Measurements from ENCODE around the gene SHISA9.

SHISA9 gene

DNA sequence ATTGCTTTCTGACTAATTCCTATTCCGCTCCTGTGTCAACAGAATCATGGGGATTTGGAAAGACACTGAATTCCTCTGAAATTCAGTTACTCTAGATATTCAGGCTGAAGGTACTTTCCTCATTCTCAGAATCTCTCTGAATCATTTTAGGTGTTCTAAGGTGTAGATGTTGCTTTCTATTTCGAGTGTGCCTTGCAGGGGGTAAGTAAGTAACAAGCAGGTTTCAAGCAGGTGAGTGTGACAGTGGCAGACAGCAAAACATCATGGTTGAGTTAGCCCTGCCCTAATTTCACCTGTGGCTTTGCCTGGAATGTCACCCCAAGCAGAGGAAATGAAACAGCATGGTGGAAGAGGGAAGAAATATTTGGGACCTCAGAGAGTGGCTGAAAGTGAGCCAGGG lies 75.1 kb downstream of the SHISA9 start:
- H3K36me3 ChIP-seq (replicated peaks; ENCODE audit: low read depth, low read length): no peaks in the 10 kb centered on the region
- H3K27me3 ChIP-seq (ENCODE audit: low read depth, low read length): no peaks in the 10 kb centered on the region
- H3K4me2 ChIP-seq (ENCODE audit: low read length): no peak overlapping the region
- no peak overlapping the region for H3K4me3 ChIP-seq (ENCODE audit: low read length)
- no peak overlapping the region for H3K9ac ChIP-seq (ENCODE audit: low read length)
- no peaks in the 10 kb centered on the region for H4K20me1 ChIP-seq (ENCODE audit: insufficient read depth, low read length)
- no peaks in the 10 kb centered on the region for H3K4me1 ChIP-seq (ENCODE audit: low read length)
- H2AFZ ChIP-seq (ENCODE audit: low read depth, low read length): no peak overlapping the region
- no peaks in the 10 kb centered on the region for H3K79me2 ChIP-seq (ENCODE audit: low read length)
- no peaks in the 10 kb centered on the region for H3K9me3 ChIP-seq (ENCODE audit: insufficient read depth, low read length)
- TF ChIP-seq EZH2phosphoT487 (IDR thresholded peaks at IDR 0.05; ENCODE audit: low read depth): no peak
- TF ChIP-seq, protein P1, sequence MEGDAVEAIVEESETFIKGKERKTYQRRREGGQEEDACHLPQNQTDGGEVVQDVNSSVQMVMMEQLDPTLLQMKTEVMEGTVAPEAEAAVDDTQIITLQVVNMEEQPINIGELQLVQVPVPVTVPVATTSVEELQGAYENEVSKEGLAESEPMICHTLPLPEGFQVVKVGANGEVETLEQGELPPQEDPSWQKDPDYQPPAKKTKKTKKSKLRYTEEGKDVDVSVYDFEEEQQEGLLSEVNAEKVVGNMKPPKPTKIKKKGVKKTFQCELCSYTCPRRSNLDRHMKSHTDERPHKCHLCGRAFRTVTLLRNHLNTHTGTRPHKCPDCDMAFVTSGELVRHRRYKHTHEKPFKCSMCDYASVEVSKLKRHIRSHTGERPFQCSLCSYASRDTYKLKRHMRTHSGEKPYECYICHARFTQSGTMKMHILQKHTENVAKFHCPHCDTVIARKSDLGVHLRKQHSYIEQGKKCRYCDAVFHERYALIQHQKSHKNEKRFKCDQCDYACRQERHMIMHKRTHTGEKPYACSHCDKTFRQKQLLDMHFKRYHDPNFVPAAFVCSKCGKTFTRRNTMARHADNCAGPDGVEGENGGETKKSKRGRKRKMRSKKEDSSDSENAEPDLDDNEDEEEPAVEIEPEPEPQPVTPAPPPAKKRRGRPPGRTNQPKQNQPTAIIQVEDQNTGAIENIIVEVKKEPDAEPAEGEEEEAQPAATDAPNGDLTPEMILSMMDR (IDR thresholded peaks at IDR 0.05; ENCODE audit: low read depth, low read length): no peak
- H3K27ac ChIP-seq (ENCODE audit: low read length): no peak overlapping the region

DNA sequence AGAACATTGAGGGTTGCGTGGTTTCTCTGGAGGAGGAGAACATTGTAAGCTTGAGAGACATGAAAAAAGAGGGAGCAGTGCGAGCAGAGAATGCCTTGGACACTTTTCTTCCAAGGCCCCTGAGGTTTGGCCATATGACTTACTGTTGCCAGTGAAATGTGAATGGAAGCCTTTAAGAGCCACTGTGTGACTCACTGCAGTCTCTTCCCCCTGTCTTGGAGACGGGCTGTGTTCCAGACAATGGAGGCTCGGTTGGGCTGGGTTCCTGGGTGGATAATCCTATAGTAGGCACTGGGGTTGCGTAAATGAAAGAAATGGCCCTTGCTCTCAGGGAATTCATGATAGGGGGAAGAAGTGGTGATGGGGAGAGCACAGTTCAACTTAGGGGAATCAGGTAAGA lies 75.5 kb downstream of the SHISA9 start:
- Histone ChIP-seq H3K4me1 (ENCODE audit: low read length) (no peaks in the 10 kb centered on the region), H3K27me3 (ENCODE audit: low read depth, low read length) (no peaks in the 10 kb centered on the region), H3K36me3 (replicated peaks; ENCODE audit: low read depth, low read length) (no peaks in the 10 kb centered on the region), H3K9me3 (ENCODE audit: insufficient read depth, low read length) (no peaks in the 10 kb centered on the region), H3K4me2 (ENCODE audit: low read length) (no peak overlapping the region), H2AFZ (ENCODE audit: low read depth, low read length) (no peak overlapping the region), H3K27ac (ENCODE audit: low read length) (no peak overlapping the region), H4K20me1 (ENCODE audit: insufficient read depth, low read length) (no peaks in the 10 kb centered on the region), H3K4me3 (ENCODE audit: low read length) (no peak overlapping the region), H3K79me2 (ENCODE audit: low read length) (no peaks in the 10 kb centered on the region), H3K9ac (ENCODE audit: low read length) (no peak overlapping the region)
- TF ChIP-seq, protein P1 (IDR thresholded peaks at IDR 0.05; ENCODE audit: low read depth, low read length): no peak
- TF ChIP-seq EZH2phosphoT487 (IDR thresholded peaks at IDR 0.05; ENCODE audit: low read depth): no peak

DNA sequence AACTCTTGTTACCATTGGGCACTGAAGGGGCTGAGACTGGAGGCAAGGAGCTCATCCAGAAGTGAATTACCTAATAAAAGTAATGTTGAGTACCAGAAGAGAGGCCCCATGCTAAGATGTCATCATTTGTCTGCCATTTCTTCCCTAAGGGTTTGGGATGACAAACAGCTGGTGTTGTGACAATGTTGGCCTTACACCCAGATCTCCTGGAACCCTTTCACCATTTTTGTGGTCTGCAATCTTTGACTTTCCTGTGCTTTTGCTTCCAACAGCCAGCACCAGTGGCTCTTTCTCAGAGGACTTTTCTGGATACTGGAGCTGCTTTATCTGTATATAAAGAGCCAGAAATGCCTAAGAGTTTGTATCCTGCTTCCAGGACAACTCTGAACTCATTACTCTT lies 84.1 kb downstream of the SHISA9 start:
- Histone ChIP-seq H3K79me2 (ENCODE audit: low read length) (no peaks in the 10 kb centered on the region), H3K36me3 (replicated peaks; ENCODE audit: low read depth, low read length) (no peaks in the 10 kb centered on the region), H3K9ac (ENCODE audit: low read length) (no peak overlapping the region), H3K4me2 (ENCODE audit: low read length) (no peak overlapping the region), H2AFZ (ENCODE audit: low read depth, low read length) (no peak overlapping the region), H3K27me3 (ENCODE audit: low read depth, low read length) (no peaks in the 10 kb centered on the region; the same call in 1 of the 2 replicates), H3K27ac (ENCODE audit: low read length) (no peak overlapping the region), H4K20me1 (ENCODE audit: insufficient read depth, low read length) (no peaks in the 10 kb centered on the region), H3K9me3 (ENCODE audit: insufficient read depth, low read length) (no peaks in the 10 kb centered on the region), H3K4me1 (ENCODE audit: low read length) (peaks cover 4% of the 10 kb centered on the region; the same call in 1 of the 2 replicates), H3K4me3 (ENCODE audit: low read length) (no peak overlapping the region)
- no peak for TF ChIP-seq EZH2phosphoT487 (IDR thresholded peaks at IDR 0.05; ENCODE audit: low read depth)
- TF ChIP-seq, protein P1 (IDR thresholded peaks at IDR 0.05; ENCODE audit: low read depth, low read length): no peak

DNA sequence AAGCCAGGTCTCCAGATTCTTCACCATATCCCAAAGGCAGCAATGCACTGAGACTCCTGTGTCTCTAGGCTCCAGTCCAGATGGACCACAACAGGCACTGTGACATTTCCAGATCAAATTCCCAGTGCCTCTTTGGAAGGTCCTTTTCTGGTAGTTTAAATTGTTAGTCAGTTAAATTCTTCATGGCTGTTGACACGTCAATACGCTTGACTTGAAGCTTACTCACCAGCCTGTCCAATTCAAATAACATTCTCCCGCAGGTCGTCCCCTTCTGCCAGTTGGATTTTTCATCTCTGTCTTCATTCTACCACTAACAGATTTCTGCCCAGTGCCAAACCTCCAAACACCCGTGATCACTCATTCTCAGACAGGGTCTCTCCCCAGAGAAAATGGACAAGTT lies 86.7 kb downstream of the SHISA9 start:
- no peaks in the 10 kb centered on the region for H3K36me3 ChIP-seq (replicated peaks; ENCODE audit: low read depth, low read length)
- H3K9me3 ChIP-seq (ENCODE audit: insufficient read depth, low read length): no peaks in the 10 kb centered on the region
- no peaks in the 10 kb centered on the region for H3K79me2 ChIP-seq (ENCODE audit: low read length)
- no peak overlapping the region for H3K9ac ChIP-seq (ENCODE audit: low read length)
- TF ChIP-seq, protein P1 (IDR thresholded peaks at IDR 0.05; ENCODE audit: low read depth, low read length): no peak
- TF ChIP-seq EZH2phosphoT487 (IDR thresholded peaks at IDR 0.05; ENCODE audit: low read depth): no peak
- H3K4me1 ChIP-seq (ENCODE audit: low read length): peaks cover 4% of the 10 kb centered on the region; the same call in 1 of the 2 replicates
- no peaks in the 10 kb centered on the region; the same call in 1 of the 2 replicates for H3K27me3 ChIP-seq (ENCODE audit: low read depth, low read length)
- H2AFZ ChIP-seq (ENCODE audit: low read depth, low read length): no peak overlapping the region
- no peak overlapping the region for H3K27ac ChIP-seq (ENCODE audit: low read length)
- H3K4me3 ChIP-seq (ENCODE audit: low read length): no peak overlapping the region
- no peaks in the 10 kb centered on the region for H4K20me1 ChIP-seq (ENCODE audit: insufficient read depth, low read length)
- no peak overlapping the region for H3K4me2 ChIP-seq (ENCODE audit: low read length)
